Astrocyte of the cerebellum (primary cell): Measurements from ENCODE around the gene SLC22A16.

Source experiments
- DNase-seq: peaks from one replicate; pipeline ENCODE4 v3.0.0-alpha.2; 2011; ENCODE audit warnings: low read depth
- H3K4me3 ChIP-seq: 2 replicates; pipeline ENCODE4 v1.5.1; 2011; ENCODE audit warnings: mild to moderate bottlenecking, low read depth, low read length, moderate library complexity
- CTCF ChIP-seq: IDR thresholded peaks from 2 replicates; pipeline ENCODE4 v1.5.1; 2012; ENCODE audit warnings: low read length, low read depth, moderate library complexity, mild to moderate bottlenecking; ENCODE audit errors: missing control alignments
- in situ Hi-C: cut with HindIII; loops from 2 replicates; pipeline ENCODE4 v1.10.0; 2017; ENCODE audit warnings: low sequenced_read_pairs

The SLC22A16 gene

GRCh38 chr6:110456694-110457093, 19.7 kb downstream of the SLC22A16 start:
- no peak overlapping the region for H3K4me3 ChIP-seq
- in situ Hi-C loops, result no loop called here
- TF ChIP-seq CTCF, result no peak
- DNase-seq, result no peak

- TF ChIP-seq CTCF, result no peak
- no peak for DNase-seq
- in situ Hi-C loops, result no loop called here
- H3K4me3 ChIP-seq, result no peak overlapping the region
Observed at GRCh38 chr6:110449541-110449895, 26.9 kb downstream of the SLC22A16 start.

GRCh38 chr6:110448846-110449540, 27.4 kb downstream of the SLC22A16 start:
- TF ChIP-seq CTCF, result no peak
- no peak for DNase-seq
- in situ Hi-C loops, result no loop called here
- no peak overlapping the region for H3K4me3 ChIP-seq

GRCh38 chr6:110447761-110448160, 28.7 kb downstream of the SLC22A16 start:
- H3K4me3 ChIP-seq, result no peak overlapping the region
- no peak for DNase-seq
- TF ChIP-seq CTCF, result no peak
- in situ Hi-C loops, result no loop called here

GRCh38 chr6:110446405-110446804, 30.0 kb downstream of the SLC22A16 start:
- in situ Hi-C loops, result no loop called here
- no peak for TF ChIP-seq CTCF
- H3K4me3 ChIP-seq, result no peak overlapping the region
- DNase-seq, result no peak

GRCh38 chr6:110440026-110440425, 36.4 kb downstream of the SLC22A16 start:
- in situ Hi-C loops, result no loop called here
- TF ChIP-seq CTCF, result no peak
- DNase-seq, result no peak
- no peak overlapping the region for H3K4me3 ChIP-seq
